GM23338 (cell line): ENCODE data around the gene KCNIP3. TPM values are rescaled to one million over a fixed set of nuclear protein-coding genes. Genes with fewer than 3 reads are reported as not detected.

Experiments used
- ATAC-seq: fragments of 200-7000 bp; cut with Tn5 transposase; 3 replicates; pipeline ENCODE4 v1.9.1; 2020
- DNase-seq: peaks from one replicate; pipeline ENCODE4 v3.0.0-alpha.2; 2015; ENCODE audit warnings: low spot score
- H2AFZ ChIP-seq: fragments of 200-600 bp; sonication (generic); 2 replicates; pipeline ENCODE4 v1.8.0; 2016; ENCODE audit warnings: antibody characterized with exemption, mild to moderate bottlenecking, moderate library complexity
- H3F3A ChIP-seq: fragments of 200-600 bp; sonication (generic); replicated peaks from 2 replicates; pipeline ENCODE4 v1.8.0; 2017; ENCODE audit warnings: antibody characterized with exemption, mixed run types, low read depth
- H3K27ac ChIP-seq: fragments of 200-600 bp; sonication (generic); 2 replicates; pipeline ENCODE4 v1.6.1; 2016; ENCODE audit warnings: low read depth
- H3K27me3 ChIP-seq: fragments of 200-600 bp; sonication (generic); 2 replicates; pipeline ENCODE4 v1.8.0; 2016; ENCODE audit warnings: mild to moderate bottlenecking, mixed run types, moderate library complexity; ENCODE audit not compliant: insufficient read depth
- H3K36me3 ChIP-seq: fragments of 200-600 bp; sonication (generic); 2 replicates; pipeline ENCODE4 v1.8.0; 2016; ENCODE audit warnings: mild to moderate bottlenecking; ENCODE audit not compliant: insufficient read depth
- H3K4me1 ChIP-seq: fragments of 200-600 bp; sonication (generic); 2 replicates; pipeline ENCODE4 v1.8.0; 2016; ENCODE audit warnings: mild to moderate bottlenecking, moderate library complexity; ENCODE audit not compliant: insufficient read depth
- H3K4me2 ChIP-seq: fragments of 200-600 bp; sonication (generic); 2 replicates; pipeline ENCODE4 v1.7.1; 2017; ENCODE audit warnings: mixed run types
- H3K4me3 ChIP-seq: fragments of 200-600 bp; sonication (generic); 2 replicates; pipeline ENCODE4 v1.6.1; 2016; ENCODE audit warnings: mixed run types
- H3K79me2 ChIP-seq: fragments of 200-600 bp; sonication (generic); replicated peaks from 2 replicates; pipeline ENCODE4 v1.8.0; 2017; ENCODE audit warnings: mild to moderate bottlenecking; ENCODE audit not compliant: insufficient read depth
- H3K9me2 ChIP-seq: fragments of 200-600 bp; sonication (generic); 2 replicates; pipeline ENCODE4 v1.8.0; 2017; ENCODE audit not compliant: insufficient read depth
- H4K20me1 ChIP-seq: fragments of 200-600 bp; sonication (generic); replicated peaks from 2 replicates; pipeline ENCODE4 v1.8.0; 2017; ENCODE audit warnings: mild to moderate bottlenecking; ENCODE audit not compliant: insufficient read depth
- H3K27ac Mint-ChIP-seq: 2 replicates; pipeline ENCODE4 v1.8.0; 2020; ENCODE audit warnings: inconsistent platforms, mild to moderate bottlenecking, moderate library complexity, mixed read lengths
- H3K27me3 Mint-ChIP-seq: 3 replicates; pipeline ENCODE4 v1.8.0; 2022; ENCODE audit warnings: low read depth, mild to moderate bottlenecking, moderate library complexity, mixed read lengths, inconsistent platforms; ENCODE audit not compliant: insufficient read depth, poor library complexity
- H3K36me3 Mint-ChIP-seq: 3 replicates; pipeline ENCODE4 v1.8.0; 2021; ENCODE audit warnings: low read depth, mild to moderate bottlenecking, inconsistent platforms, moderate library complexity, mixed read lengths
- H3K4me1 Mint-ChIP-seq: 3 replicates; pipeline ENCODE4 v1.8.0; 2020; ENCODE audit warnings: mild to moderate bottlenecking, inconsistent platforms, mixed read lengths
- H3K4me3 Mint-ChIP-seq: 3 replicates; pipeline ENCODE4 v1.8.0; 2021; ENCODE audit warnings: moderate library complexity, mild to moderate bottlenecking, inconsistent platforms, mixed read lengths
- H3K9me3 Mint-ChIP-seq: 3 replicates; pipeline ENCODE4 v1.8.0; 2020; ENCODE audit warnings: moderate library complexity, mild to moderate bottlenecking, inconsistent platforms, mixed read lengths
- CTCF ChIP-seq, 2 experiments: fragments of 200-600 bp in 1 of 2; sonication (generic) in 1 of 2; conservative IDR thresholded peaks; 2 replicates each; pipeline versions ENCODE4 v1.5.1 to v1.6.1; 2016 to 2017; ENCODE audit warnings: antibody characterized with exemption in 2 of 2, low read depth in 2 of 2, mild to moderate bottlenecking in 2 of 2, moderate library complexity in 1 of 2
- EZH2 ChIP-seq: fragments of 200-600 bp; sonication (generic); IDR thresholded peaks from one replicate; pipeline ENCODE4 v1.8.0; 2017; ENCODE audit warnings: antibody characterized with exemption, mild to moderate bottlenecking, low read depth; ENCODE audit not compliant: unreplicated experiment
- POLR2AphosphoS5 ChIP-seq: IDR thresholded peaks from 2 replicates; pipeline ENCODE4 v1.6.1; 2016; ENCODE audit warnings: antibody characterized with exemption, low read depth
- STAT1 ChIP-seq: IDR thresholded peaks from one replicate; pipeline ENCODE4 v1.6.1; 2016; ENCODE audit warnings: antibody characterized with exemption; ENCODE audit not compliant: unreplicated experiment
- polyA plus RNA-seq: library from polyadenylated mRNA; unstranded; fragments of >200 nt; fragmentation: Nextera tagmentation; extraction: Ambion mirVana; gene quantifications from 2 replicates; pipeline ENCODE4 v1.2.1, GENCODE V29; 2016
- total RNA-seq: library from RNA; depleted of rRNA; stranded (reverse); fragments of >200 nt; shearing (Covaris generic); gene quantifications from 2 replicates; pipeline ENCODE4 v1.2.3, GENCODE V29; 2014
- TF ChIP-seq, protein P1 (sequence below): IDR thresholded peaks from 2 replicates; pipeline ENCODE4 v1.6.1; 2016; ENCODE audit warnings: antibody characterized with exemption

The KCNIP3 gene
- total and polyA plus RNA-seq, 2 experiments from 2014 or later = 0.32 to 0.83 TPM

DNA sequence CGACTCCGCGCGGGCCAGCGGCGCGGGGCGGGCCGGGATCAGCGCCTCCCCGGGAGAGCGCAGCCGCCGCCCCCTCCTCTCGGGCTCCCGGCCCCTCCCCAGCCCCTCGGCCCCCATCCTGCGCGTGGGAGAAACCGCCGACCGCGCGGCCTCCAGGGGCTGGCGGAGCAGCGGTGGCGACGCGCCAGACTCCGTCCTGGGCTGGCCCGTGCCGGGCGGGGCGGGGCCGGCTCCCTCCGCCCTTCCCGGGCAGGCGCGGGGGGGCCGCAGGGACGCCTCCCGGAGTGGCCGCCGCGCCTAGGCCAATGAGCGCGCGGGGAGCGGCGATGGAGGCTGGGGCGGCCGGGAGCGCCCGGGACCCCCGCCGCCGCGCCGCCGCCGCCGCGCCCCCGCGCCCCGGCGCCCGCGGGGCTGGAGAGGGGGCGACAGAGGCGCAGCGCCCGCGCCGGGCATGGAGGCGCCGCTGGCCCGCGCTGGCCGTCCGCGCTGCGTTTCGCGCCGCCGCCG lies 49.1 kb downstream of the KCNIP3 start:
- no peaks in the 10 kb centered on the region for H3K9me3 Mint-ChIP-seq
- no peak overlapping the region for H3K27ac Mint-ChIP-seq

GRCh38 chr2:95346738-95347671 lies 49.9 kb downstream of the KCNIP3 start:
- Mint-ChIP-seq H3K4me1 (no peaks in the 10 kb centered on the region), H3K27me3 (peaks cover 42% of the 10 kb centered on the region), H3K4me3 (peak overlapping the region; percentile 63), H3K36me3 (no peaks in the 10 kb centered on the region), H3K9me3 (no peaks in the 10 kb centered on the region), H3K27ac (no peak overlapping the region)
- Histone ChIP-seq H3K4me3 (peak overlapping the region; percentile 57), H3K79me2 (no peaks in the 10 kb centered on the region), H2AFZ (peak overlapping the region; percentile 85), H3K27ac (no peak overlapping the region), H3K4me2 (peak overlapping the region; percentile 83), H4K20me1 (no peaks in the 10 kb centered on the region), H3K36me3 (no peaks in the 10 kb centered on the region), H3F3A (no peaks in the 10 kb centered on the region), H3K27me3 (peaks cover 62% of the 10 kb centered on the region), H3K4me1 (no peaks in the 10 kb centered on the region), H3K9me2 (no peaks in the 10 kb centered on the region)
- DNase-seq = peak; percentile 60
- ATAC-seq = peak; percentile 59
- TF ChIP-seq STAT1 (no peak), EZH2 (peak; percentile 52)

More for the DNA sequence above, 49.1 kb downstream of the KCNIP3 start:
- H3F3A ChIP-seq = no peaks in the 10 kb centered on the region
- H2AFZ ChIP-seq = peak overlapping the region; percentile 97
- H3K79me2 ChIP-seq = no peaks in the 10 kb centered on the region
- H3K27me3 ChIP-seq = peaks cover 62% of the 10 kb centered on the region
- Mint-ChIP-seq H3K4me1 (no peaks in the 10 kb centered on the region), H3K27me3 (peaks cover 42% of the 10 kb centered on the region), H3K36me3 (no peaks in the 10 kb centered on the region), H3K4me3 (no peak overlapping the region)
- DNase-seq (no peak), ATAC-seq (peak; percentile 9; the same call in 2 of the 3 replicates)
- H3K4me2 ChIP-seq = peak overlapping the region; percentile 87
- no peaks in the 10 kb centered on the region for H4K20me1 ChIP-seq
- no peaks in the 10 kb centered on the region for H3K36me3 ChIP-seq
- no peak for TF ChIP-seq STAT1
- H3K4me1 ChIP-seq = no peaks in the 10 kb centered on the region
- no peak overlapping the region for H3K27ac ChIP-seq
- H3K9me2 ChIP-seq = no peaks in the 10 kb centered on the region
- peak overlapping the region; percentile 71 for H3K4me3 ChIP-seq

- Mint-ChIP-seq H3K9me3 (no peaks in the 10 kb centered on the region), H3K27ac (no peak overlapping the region), H3K27me3 (peaks cover 44% of the 10 kb centered on the region), H3K36me3 (no peaks in the 10 kb centered on the region), H3K4me3 (peak overlapping the region; percentile 30; the same call in 1 of the 3 replicates), H3K4me1 (no peaks in the 10 kb centered on the region)
- Histone ChIP-seq H3K9me2 (no peaks in the 10 kb centered on the region), H3K4me3 (no peak overlapping the region), H3K36me3 (no peaks in the 10 kb centered on the region), H4K20me1 (no peaks in the 10 kb centered on the region), H3K27ac (no peak overlapping the region), H3F3A (no peaks in the 10 kb centered on the region), H3K27me3 (peaks cover 57% of the 10 kb centered on the region), H3K4me2 (no peak overlapping the region; the same call in 1 of the 2 replicates), H3K4me1 (no peaks in the 10 kb centered on the region), H2AFZ (no peak overlapping the region), H3K79me2 (no peaks in the 10 kb centered on the region)
- no peak for ATAC-seq
- no peak for DNase-seq
- TF ChIP-seq EZH2 (no peak), POLR2AphosphoS5 (no peak), CTCF (conservative IDR thresholded peaks at IDR 0.05; ENCODE audit: low read depth in 2 of 2) (no peak), STAT1 (no peak)
- TF ChIP-seq, protein P1, sequence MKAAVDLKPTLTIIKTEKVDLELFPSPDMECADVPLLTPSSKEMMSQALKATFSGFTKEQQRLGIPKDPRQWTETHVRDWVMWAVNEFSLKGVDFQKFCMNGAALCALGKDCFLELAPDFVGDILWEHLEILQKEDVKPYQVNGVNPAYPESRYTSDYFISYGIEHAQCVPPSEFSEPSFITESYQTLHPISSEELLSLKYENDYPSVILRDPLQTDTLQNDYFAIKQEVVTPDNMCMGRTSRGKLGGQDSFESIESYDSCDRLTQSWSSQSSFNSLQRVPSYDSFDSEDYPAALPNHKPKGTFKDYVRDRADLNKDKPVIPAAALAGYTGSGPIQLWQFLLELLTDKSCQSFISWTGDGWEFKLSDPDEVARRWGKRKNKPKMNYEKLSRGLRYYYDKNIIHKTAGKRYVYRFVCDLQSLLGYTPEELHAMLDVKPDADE = no peak
Measured at GRCh38 chr2:95347681-95348608, 50.8 kb downstream of the KCNIP3 start.
